Stimulated activated effector memory CD8-positive, alpha-beta T cell treated with anti-CD3 and anti-CD28 coated beads, Interleukin-12 subunit alpha, Interleukin-12 subunit beta, amount 100 ng/mL, for 72 hours (primary cell): ENCODE results near the gene GALNT13.
"Not testable (repeated sequence)": the region's sequence is repeated elsewhere in the genome, so short reads cannot be mapped to it uniquely, and the experiment has no call there.

Experiments
- ATAC-seq: fragments of 150-1000 bp; cut with Tn5 transposase; 2 replicates; pipeline ENCODE4 v1.10.0; 2021
- DNase-seq, 2 donors: peaks; one replicate each; pipeline ENCODE4 v3.0.0; 2021 to 2022; ENCODE audit warnings: low spot score in 2 of 2
- H3K27ac Mint-ChIP-seq: one replicate; pipeline ENCODE4 v1.8.0; 2022; ENCODE audit warnings: mild to moderate bottlenecking, mixed read lengths
- H3K36me3 Mint-ChIP-seq: one replicate; pipeline ENCODE4 v1.8.0; 2022; ENCODE audit warnings: mild to moderate bottlenecking, mixed read lengths
- H3K4me1 Mint-ChIP-seq: one replicate; pipeline ENCODE4 v1.8.0; 2022; ENCODE audit warnings: mixed read lengths
- H3K4me3 Mint-ChIP-seq: one replicate; pipeline ENCODE4 v1.8.0; 2022; ENCODE audit warnings: mild to moderate bottlenecking, mixed read lengths
- H3K9me3 Mint-ChIP-seq: one replicate; pipeline ENCODE4 v1.8.0; 2022; ENCODE audit warnings: mixed read lengths

The GALNT13 gene

DNA sequence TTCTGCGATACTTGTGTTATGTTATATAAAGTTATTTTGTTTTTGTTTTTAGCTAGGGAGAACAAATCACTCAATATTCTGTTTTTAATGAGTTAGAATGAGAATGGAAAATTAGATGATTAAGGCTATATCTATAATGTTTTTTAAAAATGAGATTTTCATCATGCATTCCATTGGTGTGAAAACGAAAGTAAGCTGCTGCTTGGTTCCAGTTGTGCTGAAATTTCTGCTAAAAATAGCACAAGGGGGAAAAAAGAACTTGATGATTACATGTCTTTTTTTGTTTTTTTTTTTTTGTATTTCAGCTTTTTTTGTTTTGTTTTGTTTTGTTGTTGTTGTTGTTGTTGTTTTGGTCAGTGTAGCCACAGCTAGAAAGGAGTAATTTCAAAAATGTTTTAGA is 584.1 kb downstream of the GALNT13 start:
- H3K27ac Mint-ChIP-seq: no peak overlapping the region
- H3K4me3 Mint-ChIP-seq: no peak overlapping the region
- no peaks in the 10 kb centered on the region for H3K36me3 Mint-ChIP-seq
- DNase-seq (no peak), ATAC-seq (no peak)
- H3K4me1 Mint-ChIP-seq: no peaks in the 10 kb centered on the region
- peaks cover 19% of the 10 kb centered on the region for H3K9me3 Mint-ChIP-seq

GRCh38 chr2:154457286-154457685 is 585.6 kb downstream of the GALNT13 start:
- H3K9me3 Mint-ChIP-seq: peaks cover 19% of the 10 kb centered on the region
- H3K4me3 Mint-ChIP-seq: no peak overlapping the region
- H3K4me1 Mint-ChIP-seq: no peaks in the 10 kb centered on the region
- no peak for ATAC-seq
- H3K36me3 Mint-ChIP-seq: no peaks in the 10 kb centered on the region
- DNase-seq: no peak
- no peak overlapping the region for H3K27ac Mint-ChIP-seq

DNA sequence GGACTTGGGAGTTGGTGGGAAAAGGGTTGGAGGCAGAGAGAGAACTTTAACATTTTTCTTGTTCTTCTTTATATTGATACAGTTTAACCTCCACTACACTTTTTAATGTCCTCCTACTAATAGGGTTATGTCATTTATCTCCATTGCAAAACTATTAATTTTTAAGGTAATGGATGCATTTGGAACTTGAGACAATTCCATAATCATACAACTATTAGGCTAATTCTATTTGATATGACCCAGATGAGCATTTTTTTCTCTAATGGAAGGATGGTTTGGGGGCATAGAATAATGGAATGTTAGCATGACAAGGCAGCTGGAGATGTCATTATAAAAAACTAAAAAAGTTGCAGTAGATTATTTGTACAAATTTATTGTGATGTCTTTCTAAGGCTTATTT is 587.6 kb downstream of the GALNT13 start:
- ATAC-seq (no peak), DNase-seq (no peak)
- Mint-ChIP-seq H3K27ac (no peak overlapping the region), H3K4me3 (no peak overlapping the region), H3K9me3 (peaks cover 14% of the 10 kb centered on the region), H3K4me1 (no peaks in the 10 kb centered on the region), H3K36me3 (no peaks in the 10 kb centered on the region)

GRCh38 chr2:154462634-154463033 is 590.9 kb downstream of the GALNT13 start:
- H3K4me1 Mint-ChIP-seq: no peaks in the 10 kb centered on the region
- peaks cover 18% of the 10 kb centered on the region for H3K9me3 Mint-ChIP-seq
- H3K4me3 Mint-ChIP-seq: no peak overlapping the region
- no peak for ATAC-seq
- H3K36me3 Mint-ChIP-seq: no peaks in the 10 kb centered on the region
- H3K27ac Mint-ChIP-seq: no peak overlapping the region
- no peak for DNase-seq

DNA sequence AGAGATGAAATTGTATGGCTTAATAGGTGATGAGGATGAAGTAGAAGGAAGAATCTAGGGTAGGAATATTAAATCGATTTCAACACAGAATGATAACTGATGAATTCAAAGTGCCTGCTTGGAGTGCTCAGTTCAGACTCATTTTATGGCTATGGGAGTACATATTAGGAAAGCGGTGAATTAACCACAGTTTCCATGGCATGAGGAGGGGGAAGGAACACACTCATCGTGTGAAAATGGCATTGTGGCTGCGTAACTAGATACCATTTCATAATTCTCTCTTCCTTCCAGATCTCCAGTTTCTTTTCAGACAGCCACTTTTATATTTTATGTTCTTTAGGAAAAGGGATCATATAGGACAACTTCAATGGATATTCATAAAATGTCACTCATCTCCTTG is 594.5 kb downstream of the GALNT13 start:
- no peaks in the 10 kb centered on the region for H3K36me3 Mint-ChIP-seq
- ATAC-seq (no peak), DNase-seq (no peak)
- no peak overlapping the region for H3K4me3 Mint-ChIP-seq
- H3K27ac Mint-ChIP-seq: no peak overlapping the region
- no peaks in the 10 kb centered on the region for H3K4me1 Mint-ChIP-seq
- H3K9me3 Mint-ChIP-seq: peaks cover 10% of the 10 kb centered on the region

- DNase-seq: no peak
- ATAC-seq: no peak
- no peak overlapping the region for H3K27ac Mint-ChIP-seq
- peaks cover 8% of the 10 kb centered on the region for H3K9me3 Mint-ChIP-seq
- no peak overlapping the region for H3K4me3 Mint-ChIP-seq
- H3K4me1 Mint-ChIP-seq: no peaks in the 10 kb centered on the region
- no peaks in the 10 kb centered on the region for H3K36me3 Mint-ChIP-seq
Measured at GRCh38 chr2:154470376-154470775, 598.7 kb downstream of the GALNT13 start.

DNA sequence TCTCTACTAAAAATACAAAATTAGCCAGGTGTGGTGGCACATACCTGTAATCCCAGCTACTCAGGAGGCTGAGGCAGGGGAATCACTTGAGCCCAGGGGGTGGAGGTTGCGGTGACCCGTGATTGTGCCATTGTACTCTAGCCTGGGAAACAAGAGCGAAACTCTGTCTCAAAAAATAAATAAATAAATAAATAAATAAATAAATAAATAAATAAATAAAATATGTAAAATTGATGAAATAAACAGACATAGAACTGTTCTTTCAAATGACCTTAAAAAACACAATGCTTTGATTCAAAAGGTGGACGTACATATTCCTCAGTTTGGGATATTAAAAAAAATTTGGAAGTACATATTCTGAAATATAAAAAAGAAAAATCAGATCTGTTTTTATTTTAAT is 599.8 kb downstream of the GALNT13 start:
- not testable (repeated sequence) for H3K4me1 Mint-ChIP-seq, DNase-seq, H3K36me3 Mint-ChIP-seq, H3K4me3 Mint-ChIP-seq, H3K27ac Mint-ChIP-seq, ATAC-seq, H3K9me3 Mint-ChIP-seq

DNA sequence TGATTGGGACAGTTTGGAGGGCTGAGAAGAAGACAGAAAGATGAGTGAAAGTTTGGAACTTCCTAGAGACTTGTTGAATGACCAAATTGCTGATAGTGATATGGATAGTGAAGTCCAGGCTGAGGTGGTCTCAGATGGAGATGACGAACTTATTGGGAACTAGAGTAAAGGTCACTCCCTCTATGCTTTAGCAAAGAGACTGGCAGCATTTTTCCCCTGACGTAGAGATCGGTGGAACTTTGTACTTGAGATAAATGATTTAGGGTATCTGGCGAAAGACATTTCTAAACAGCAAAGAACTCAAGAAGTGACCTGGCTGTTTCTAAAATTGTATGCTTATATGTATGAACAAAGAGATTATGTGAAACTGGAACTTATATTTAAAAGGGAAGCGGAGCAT is 605.6 kb downstream of the GALNT13 start:
- peaks cover 8% of the 10 kb centered on the region for H3K9me3 Mint-ChIP-seq
- no peak overlapping the region for H3K27ac Mint-ChIP-seq
- H3K4me3 Mint-ChIP-seq: no peak overlapping the region
- no peak for DNase-seq
- no peak for ATAC-seq
- no peaks in the 10 kb centered on the region for H3K36me3 Mint-ChIP-seq
- H3K4me1 Mint-ChIP-seq: no peaks in the 10 kb centered on the region

DNA sequence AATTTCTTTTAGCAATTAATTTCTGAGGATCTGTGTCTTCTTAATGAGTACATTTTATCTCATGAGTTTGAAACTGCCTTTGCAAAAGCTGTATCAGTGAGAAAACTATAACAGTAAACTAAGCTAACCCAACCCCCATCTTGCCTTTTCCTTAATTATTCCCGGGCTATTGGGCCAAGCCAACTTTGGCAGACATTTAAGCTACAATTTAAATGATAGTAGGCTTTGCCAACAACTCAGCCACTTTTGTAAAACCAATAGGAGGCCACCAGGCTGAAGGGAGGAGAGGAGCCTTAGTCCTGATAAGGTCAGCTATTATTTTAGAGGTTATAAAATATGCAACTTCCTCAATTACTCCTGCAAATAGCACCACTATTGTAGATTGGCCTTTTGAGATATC is 608.8 kb downstream of the GALNT13 start:
- ATAC-seq: no peak
- Mint-ChIP-seq H3K9me3 (peaks cover 10% of the 10 kb centered on the region), H3K4me1 (no peaks in the 10 kb centered on the region), H3K27ac (no peak overlapping the region), H3K4me3 (no peak overlapping the region), H3K36me3 (no peaks in the 10 kb centered on the region)
- no peak for DNase-seq

DNA sequence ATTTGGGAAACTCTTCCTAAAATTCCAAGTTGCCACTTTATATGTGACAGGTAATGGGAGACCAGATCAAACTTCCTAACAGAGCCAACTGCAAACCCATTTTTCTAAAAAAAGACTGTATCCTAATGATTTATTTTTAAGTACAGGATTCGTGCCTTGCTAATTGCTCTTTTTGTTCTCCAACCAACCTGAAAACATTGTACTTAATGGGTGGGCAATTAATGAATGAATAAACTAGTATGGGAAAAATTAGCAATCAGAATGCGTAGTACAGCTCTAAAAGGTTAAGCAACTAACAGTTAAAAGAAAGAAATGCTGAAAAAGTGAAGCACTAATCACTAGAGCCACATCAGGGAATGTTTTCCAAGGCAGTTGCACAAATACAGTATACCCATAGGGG is 609.6 kb downstream of the GALNT13 start:
- ATAC-seq: no peak
- no peak for DNase-seq
- H3K36me3 Mint-ChIP-seq: no peaks in the 10 kb centered on the region
- no peak overlapping the region for H3K4me3 Mint-ChIP-seq
- no peaks in the 10 kb centered on the region for H3K4me1 Mint-ChIP-seq
- peaks cover 10% of the 10 kb centered on the region for H3K9me3 Mint-ChIP-seq
- H3K27ac Mint-ChIP-seq: no peak overlapping the region

GRCh38 chr2:154484338-154485099 is 612.8 kb downstream of the GALNT13 start:
- Mint-ChIP-seq H3K27ac (no peak overlapping the region), H3K9me3 (peaks cover 2% of the 10 kb centered on the region)

GRCh38 chr2:154488801-154489200 is 617.1 kb downstream of the GALNT13 start:
- H3K9me3 Mint-ChIP-seq: peaks cover 14% of the 10 kb centered on the region
- no peak overlapping the region for H3K27ac Mint-ChIP-seq
- H3K36me3 Mint-ChIP-seq: no peaks in the 10 kb centered on the region
- DNase-seq (no peak), ATAC-seq (no peak)
- H3K4me1 Mint-ChIP-seq: no peaks in the 10 kb centered on the region
- no peak overlapping the region for H3K4me3 Mint-ChIP-seq

More at GRCh38 chr2:154484338-154485099, 612.8 kb downstream of the GALNT13 start:
- DNase-seq: no peak
- ATAC-seq: no peak
- Mint-ChIP-seq H3K4me3 (no peak overlapping the region), H3K4me1 (no peaks in the 10 kb centered on the region), H3K36me3 (no peaks in the 10 kb centered on the region)

DNA sequence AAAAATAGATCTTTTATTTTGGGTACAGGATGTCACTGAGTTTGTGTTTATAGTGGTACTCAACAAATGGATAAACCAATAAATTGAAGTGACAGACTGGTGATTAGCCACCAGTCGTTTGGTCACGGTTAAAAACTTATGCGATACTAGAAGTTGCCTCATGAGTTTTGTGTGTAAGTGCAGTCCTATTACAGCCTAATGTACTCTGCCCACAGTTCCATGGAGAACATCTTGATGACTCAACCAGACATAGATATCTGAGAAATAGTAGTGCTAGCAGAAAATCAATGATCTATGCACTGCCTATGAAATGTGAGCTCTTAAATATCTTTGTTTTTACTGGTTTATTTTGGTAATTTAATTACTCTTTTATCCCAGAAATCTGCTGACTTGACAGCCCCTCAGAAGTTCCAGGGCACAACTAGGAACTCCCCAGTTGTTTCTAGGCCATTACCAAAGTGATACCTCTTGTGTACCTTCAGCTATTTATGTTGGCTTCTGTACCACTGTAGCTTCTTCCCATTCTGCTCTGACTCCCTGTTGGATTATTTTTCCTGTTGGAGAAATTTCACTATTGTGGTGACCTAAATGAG is 617.6 kb downstream of the GALNT13 start:
- DNase-seq: no peak
- no peaks in the 10 kb centered on the region for H3K36me3 Mint-ChIP-seq
- no peaks in the 10 kb centered on the region for H3K4me1 Mint-ChIP-seq
- peaks cover 14% of the 10 kb centered on the region for H3K9me3 Mint-ChIP-seq
- H3K27ac Mint-ChIP-seq: no peak overlapping the region
- no peak for ATAC-seq
- no peak overlapping the region for H3K4me3 Mint-ChIP-seq

DNA sequence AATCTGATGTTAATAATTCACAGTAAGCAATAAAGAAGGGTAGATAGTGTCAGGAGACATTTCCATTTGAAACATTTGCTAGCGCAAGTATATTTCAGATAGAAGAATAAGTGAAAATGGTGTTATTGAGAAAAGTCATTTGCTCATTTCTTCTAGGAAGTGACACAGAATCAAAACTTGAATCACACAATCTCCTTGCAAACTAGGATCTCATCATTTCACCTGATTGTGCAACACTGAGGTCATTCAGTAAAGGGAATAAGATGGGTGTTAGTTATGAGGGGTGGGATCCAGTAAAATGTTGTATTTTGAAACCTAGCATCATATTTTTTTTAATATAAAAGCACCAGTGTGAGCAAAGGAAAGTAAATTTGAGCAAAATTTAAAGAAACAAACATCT is 618.8 kb downstream of the GALNT13 start:
- Mint-ChIP-seq H3K4me3 (no peak overlapping the region), H3K9me3 (peaks cover 16% of the 10 kb centered on the region)

DNA sequence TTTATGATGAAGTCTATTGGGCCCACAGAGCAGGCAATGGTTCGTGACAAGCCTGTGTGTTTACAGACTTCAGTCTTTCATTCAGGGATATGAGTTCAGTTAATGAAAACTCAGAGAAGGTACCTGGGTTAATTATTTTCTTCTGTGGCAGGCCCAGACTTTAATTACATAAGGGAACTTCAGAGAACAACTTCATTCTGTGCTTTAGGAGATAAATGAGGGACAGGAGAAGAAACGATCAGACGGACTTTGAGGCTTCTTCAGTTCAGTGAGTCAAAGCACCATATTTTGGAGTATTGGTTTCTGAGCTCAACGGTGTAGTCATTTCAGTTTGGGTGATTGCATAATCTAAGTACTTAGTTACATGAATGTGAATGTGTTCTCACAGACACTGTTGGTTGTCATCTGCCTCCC is 623.7 kb downstream of the GALNT13 start:
- DNase-seq: no peak
- no peak for ATAC-seq

More for the DNA sequence above, 618.8 kb downstream of the GALNT13 start:
- DNase-seq (no peak), ATAC-seq (no peak)
- no peak overlapping the region for H3K27ac Mint-ChIP-seq
- H3K4me1 Mint-ChIP-seq: no peaks in the 10 kb centered on the region
- H3K36me3 Mint-ChIP-seq: no peaks in the 10 kb centered on the region

GRCh38 chr2:154497019-154497418 is 625.3 kb downstream of the GALNT13 start:
- DNase-seq (no peak), ATAC-seq (no peak)
- no peaks in the 10 kb centered on the region for H3K36me3 Mint-ChIP-seq
- no peak overlapping the region for H3K4me3 Mint-ChIP-seq
- no peaks in the 10 kb centered on the region for H3K4me1 Mint-ChIP-seq
- H3K9me3 Mint-ChIP-seq: peaks cover 18% of the 10 kb centered on the region
- no peak overlapping the region for H3K27ac Mint-ChIP-seq

More for the DNA sequence above, 623.7 kb downstream of the GALNT13 start:
- H3K9me3 Mint-ChIP-seq: peaks cover 18% of the 10 kb centered on the region
- no peak overlapping the region for H3K27ac Mint-ChIP-seq
- H3K36me3 Mint-ChIP-seq: no peaks in the 10 kb centered on the region
- H3K4me3 Mint-ChIP-seq: no peak overlapping the region
- no peaks in the 10 kb centered on the region for H3K4me1 Mint-ChIP-seq
